Adrenal gland (tissue), 5 donors: ENCODE results near the gene CNTN3.

Experiments used
- CTCF ChIP-seq, 6 experiments: fragments of 450-650 bp in 4 of 6; fragments of 200-600 bp in 2 of 6; sonication (generic) in 1 of 6; IDR thresholded peaks; 1 replicate in 5 of 6; 2 replicates in 1 of 6; pipeline versions ENCODE4 v1.5.1 to v1.8.0; 2016 to 2021; ENCODE audit warnings: antibody characterized with exemption in 6 of 6, mild to moderate bottlenecking in 2 of 6, moderate library complexity in 1 of 6
- POLR2A ChIP-seq, 2 donors: fragments of 450-650 bp; IDR thresholded peaks; one replicate each; pipeline ENCODE4 v1.6.1; 2017; ENCODE audit warnings: antibody characterized with exemption in 2 of 2, mild to moderate bottlenecking in 2 of 2, moderate library complexity in 1 of 2
- donor health status: DM: no; HTN: no; CAD: no.

- TF ChIP-seq CTCF (IDR thresholded peaks at IDR 0.05), result no peak
- TF ChIP-seq POLR2A (IDR thresholded peaks at IDR 0.05), result no peak
Measured at GRCh38 chr3:74640211-74640610, 25.8 kb upstream of the CNTN3 start.
